D721Med (cell line): Measurements from ENCODE around the gene UROS.

Experiments used
- DNase-seq: peaks from one replicate; pipeline ENCODE4 v3.0.0; 2011; ENCODE audit warnings: low spot score; ENCODE audit not compliant: insufficient read length
- FAIRE-seq: peaks from 2 replicates; lab custom pipeline; 2011; peaks lifted over from hg19 to GRCh38; lab: Jason Lieb, UNC
- CTCF ChIP-seq: IDR thresholded peaks from 2 replicates; pipeline ENCODE4 v1.5.1; 2012; ENCODE audit warnings: mild to moderate bottlenecking, control low read depth; ENCODE audit not compliant: insufficient read depth; ENCODE audit errors: missing control alignments

Gene UROS

GRCh38 chr10:125782054-125782453 is 41.0 kb downstream of the UROS start:
- DNase-seq (no peak), FAIRE-seq (no peak)
- no peak for TF ChIP-seq CTCF

- DNase-seq = no peak
- FAIRE-seq = no peak
- TF ChIP-seq CTCF = no peak
These were observed 41.7 kb downstream of the UROS start for GRCh38 chr10:125781374-125781773.

GRCh38 chr10:125779403-125780327 is 43.4 kb downstream of the UROS start:
- DNase-seq = no peak

GRCh38 chr10:125778556-125778955 is 44.5 kb downstream of the UROS start:
- no peak for TF ChIP-seq CTCF
- FAIRE-seq = no peak
- no peak for DNase-seq

More at GRCh38 chr10:125779403-125780327, 43.4 kb downstream of the UROS start:
- no peak for FAIRE-seq
- no peak for TF ChIP-seq CTCF

GRCh38 chr10:125777806-125778205 is 45.3 kb downstream of the UROS start:
- DNase-seq (no peak), FAIRE-seq (no peak)
- no peak for TF ChIP-seq CTCF

- FAIRE-seq = no peak
- TF ChIP-seq CTCF = no peak
- DNase-seq = no peak
These were observed 47.5 kb downstream of the UROS start, which contains the start of gene MMP21 for GRCh38 chr10:125775491-125776106. Gene MMP21, minus strand, starts transcription at chr10:125775821. Its CDS starts 0 bp downstream, at chr10:125775821.
